WI38 (cell line): ENCODE results near the gene ASCL2.

Source experiments
- H3K4me3 ChIP-seq: 2 replicates; pipeline ENCODE4 v1.5.1; 2011; ENCODE audit warnings: low read depth, mild to moderate bottlenecking, control low read depth, low read length
- CTCF ChIP-seq: IDR thresholded peaks from 2 replicates; pipeline ENCODE4 v1.5.1; 2012; ENCODE audit warnings: low read depth, mild to moderate bottlenecking, control low read depth, low read length

ASCL2 gene

GRCh38 chr11:2270322-2271076 is at the start of gene ASCL2:
ASCL2 (minus strand) TSS chr11:2270588; CDS start chr11:2270332, 256 bp downstream.
- no peak for TF ChIP-seq CTCF
- no peak within 1 kb of the TSS for H3K4me3 ChIP-seq

GRCh38 chr11:2319791-2320472 is 49.5 kb upstream of the ASCL2 start:
- no peak for TF ChIP-seq CTCF
- H3K4me3 ChIP-seq: no peak overlapping the region

GRCh38 chr11:2318707-2319106 is 48.3 kb upstream of the ASCL2 start:
- no peak for TF ChIP-seq CTCF
- no peak overlapping the region for H3K4me3 ChIP-seq

- no peak for TF ChIP-seq CTCF
- no peak overlapping the region for H3K4me3 ChIP-seq
These were observed 47.7 kb upstream of the ASCL2 start for GRCh38 chr11:2318123-2318522.

GRCh38 chr11:2317354-2318050 is 47.1 kb upstream of the ASCL2 start:
- no peak for TF ChIP-seq CTCF
- H3K4me3 ChIP-seq: no peak overlapping the region

GRCh38 chr11:2316963-2317244 is 46.5 kb upstream of the ASCL2 start:
- TF ChIP-seq CTCF: no peak
- H3K4me3 ChIP-seq: no peak overlapping the region
